LNCaP clone FGC (cell line): ENCODE measurements around the gene RPL18A.
A peak's percentile ranks its signal among the peaks of the same experiment; 100 is the strongest.

Experiments
- DNase-seq: peaks from one replicate; pipeline ENCODE4 v3.0.0-alpha.2; 2011; ENCODE audit warnings: low read depth
- H3K4me3 ChIP-seq: 2 replicates; pipeline ENCODE4 v1.5.1; 2011; ENCODE audit warnings: mild to moderate bottlenecking, low read depth, low read length, control low read depth
- TF ChIP-seq, protein P1 (sequence below): IDR thresholded peaks from 2 replicates; pipeline ENCODE4 v1.5.1; 2012; ENCODE audit warnings: mild to moderate bottlenecking; ENCODE audit not compliant: control insufficient read depth, insufficient read depth; ENCODE audit errors: extremely low read depth

Gene RPL18A

DNA sequence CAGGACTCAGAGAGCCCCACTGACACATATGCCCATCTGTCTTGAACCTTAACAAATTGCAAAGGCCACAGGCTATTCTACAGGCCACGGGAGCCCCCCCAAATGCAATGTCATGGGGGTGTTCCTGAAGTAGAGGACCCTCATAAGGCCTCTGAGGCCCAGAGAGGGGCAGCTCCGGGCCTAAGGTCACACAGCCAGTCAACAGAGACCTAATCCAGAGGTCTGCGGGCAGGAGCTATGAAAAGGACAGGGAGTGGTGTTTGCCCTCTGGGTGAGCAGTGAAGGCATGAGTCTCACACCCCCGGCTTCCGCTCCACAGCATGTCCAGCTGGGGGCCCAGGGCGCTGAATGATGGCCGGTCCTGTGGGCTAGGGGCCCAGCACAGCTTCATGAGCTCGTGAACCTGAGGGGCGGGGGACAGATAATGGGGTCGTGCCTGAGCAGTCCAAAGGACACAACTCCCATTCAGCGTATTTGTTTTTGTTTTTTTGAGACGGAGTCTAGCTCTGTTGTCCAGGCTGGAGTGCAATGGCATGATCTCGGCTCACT, 33.1 kb upstream of the RPL18A start:
- TF ChIP-seq, protein P1, sequence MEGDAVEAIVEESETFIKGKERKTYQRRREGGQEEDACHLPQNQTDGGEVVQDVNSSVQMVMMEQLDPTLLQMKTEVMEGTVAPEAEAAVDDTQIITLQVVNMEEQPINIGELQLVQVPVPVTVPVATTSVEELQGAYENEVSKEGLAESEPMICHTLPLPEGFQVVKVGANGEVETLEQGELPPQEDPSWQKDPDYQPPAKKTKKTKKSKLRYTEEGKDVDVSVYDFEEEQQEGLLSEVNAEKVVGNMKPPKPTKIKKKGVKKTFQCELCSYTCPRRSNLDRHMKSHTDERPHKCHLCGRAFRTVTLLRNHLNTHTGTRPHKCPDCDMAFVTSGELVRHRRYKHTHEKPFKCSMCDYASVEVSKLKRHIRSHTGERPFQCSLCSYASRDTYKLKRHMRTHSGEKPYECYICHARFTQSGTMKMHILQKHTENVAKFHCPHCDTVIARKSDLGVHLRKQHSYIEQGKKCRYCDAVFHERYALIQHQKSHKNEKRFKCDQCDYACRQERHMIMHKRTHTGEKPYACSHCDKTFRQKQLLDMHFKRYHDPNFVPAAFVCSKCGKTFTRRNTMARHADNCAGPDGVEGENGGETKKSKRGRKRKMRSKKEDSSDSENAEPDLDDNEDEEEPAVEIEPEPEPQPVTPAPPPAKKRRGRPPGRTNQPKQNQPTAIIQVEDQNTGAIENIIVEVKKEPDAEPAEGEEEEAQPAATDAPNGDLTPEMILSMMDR: no peak
- H3K4me3 ChIP-seq: no peak overlapping the region
- DNase-seq: no peak

DNA sequence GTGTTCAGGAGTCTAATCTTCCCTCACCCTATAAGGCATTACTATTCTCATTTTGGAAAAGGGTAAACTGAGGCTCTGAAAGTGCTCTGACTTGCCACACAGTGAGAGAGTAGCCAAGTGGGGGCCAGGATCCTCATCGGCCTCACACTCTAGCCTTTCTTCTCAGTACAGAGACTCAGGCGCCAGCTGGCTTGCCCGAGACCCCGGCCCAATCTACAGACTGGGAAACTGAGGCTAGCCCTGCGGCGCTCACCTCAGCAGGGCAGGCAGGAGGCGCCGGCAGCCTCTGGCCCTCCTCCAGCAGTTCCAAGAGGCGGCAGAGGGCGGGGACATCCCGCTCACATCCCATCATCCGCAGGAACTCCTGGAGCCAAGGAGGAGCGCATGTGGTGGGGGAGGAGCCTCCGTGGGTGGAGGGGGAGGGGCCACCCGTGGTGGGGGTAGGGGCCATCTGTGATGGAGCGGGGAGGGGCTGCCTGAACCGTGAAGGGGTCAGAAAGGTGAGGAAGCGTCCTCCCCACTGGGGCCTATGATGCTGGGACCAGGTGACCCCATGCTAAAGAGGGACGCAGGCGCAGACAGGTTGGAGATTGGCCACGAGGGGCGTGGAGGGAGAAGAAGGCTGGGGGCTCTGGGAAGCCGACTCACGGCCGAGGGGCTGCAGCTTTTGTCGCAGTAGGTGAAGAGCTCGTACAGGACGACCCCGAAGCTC, 29.7 kb upstream of the RPL18A start:
- TF ChIP-seq, protein P1: no peak
- DNase-seq: no peak
- H3K4me3 ChIP-seq: peak overlapping the region; percentile 38

DNA sequence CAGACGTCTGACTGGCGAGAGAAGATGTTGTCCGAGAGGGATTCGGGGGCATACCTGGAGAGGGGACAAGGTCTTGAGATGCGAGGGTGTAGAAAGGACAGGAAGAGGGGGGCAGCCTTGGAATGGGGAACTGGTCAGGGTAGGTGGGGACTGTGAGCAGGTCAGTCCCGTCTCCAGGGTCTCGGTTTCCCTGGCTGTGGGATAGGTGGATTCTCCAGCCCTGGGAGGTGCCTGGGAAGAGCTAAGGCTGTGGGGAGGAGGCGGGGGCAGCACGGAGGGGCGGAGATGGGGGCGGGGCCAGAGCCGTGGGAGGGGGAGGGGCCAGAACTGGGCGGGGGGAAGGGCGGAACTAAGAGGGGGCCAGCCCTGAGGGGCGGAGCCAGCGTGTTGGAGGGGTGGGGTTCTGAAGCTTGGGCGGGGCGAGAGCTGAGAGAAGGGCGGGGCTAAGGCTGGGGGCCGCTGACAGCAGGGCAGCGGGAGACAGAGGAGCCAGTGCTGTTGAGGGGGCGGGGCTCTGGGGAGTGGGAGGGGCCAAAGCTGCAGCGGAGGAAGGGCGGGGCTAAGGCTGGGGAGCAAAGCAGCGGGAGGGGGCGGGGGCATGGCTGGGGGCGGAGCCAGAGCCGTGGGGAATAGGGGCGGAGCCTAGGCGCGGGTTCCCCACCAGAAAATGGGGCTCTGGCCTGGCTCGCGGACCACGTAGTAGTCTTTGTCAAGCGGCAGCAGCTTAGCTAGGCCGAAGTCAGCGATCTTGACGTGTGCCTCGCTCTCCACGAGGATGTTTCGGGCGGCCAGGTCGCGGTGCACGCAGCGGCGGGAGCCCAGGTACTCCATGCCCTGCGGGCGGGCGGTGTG, 28.9 kb upstream of the RPL18A start:
- DNase-seq: no peak

DNA sequence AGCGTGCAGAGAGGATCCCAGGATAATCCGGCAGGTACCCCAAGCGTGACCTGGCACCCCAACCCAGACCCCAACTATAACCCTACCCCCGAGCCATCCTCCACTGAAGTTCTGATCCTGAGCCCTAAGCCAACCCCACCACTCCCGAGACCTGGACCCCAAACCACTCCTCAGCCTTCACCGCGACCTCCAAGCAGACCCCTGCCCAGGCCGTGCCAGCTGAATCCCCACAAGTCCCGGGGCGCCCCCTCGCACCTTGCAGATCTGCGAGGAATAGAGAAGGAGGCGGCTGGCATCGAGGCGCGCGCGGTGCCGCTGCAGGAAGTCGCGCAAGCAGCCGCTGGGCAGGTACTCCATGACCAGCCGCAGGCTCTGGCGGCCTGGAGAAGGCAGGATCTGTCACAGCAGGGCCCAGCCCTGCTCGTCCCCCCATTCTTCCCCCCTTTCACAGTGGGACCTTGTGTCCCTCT, 28.3 kb upstream of the RPL18A start:
- TF ChIP-seq, protein P1: no peak
- H3K4me3 ChIP-seq: no peak overlapping the region
- DNase-seq: no peak

More for the DNA sequence above, 28.9 kb upstream of the RPL18A start:
- TF ChIP-seq, protein P1: no peak
- peak overlapping the region; percentile 38 for H3K4me3 ChIP-seq

- DNase-seq: no peak
- TF ChIP-seq, protein P1: no peak
- no peak overlapping the region for H3K4me3 ChIP-seq
These were observed 27.1 kb upstream of the RPL18A start for GRCh38 chr19:17832443-17833208.

DNA sequence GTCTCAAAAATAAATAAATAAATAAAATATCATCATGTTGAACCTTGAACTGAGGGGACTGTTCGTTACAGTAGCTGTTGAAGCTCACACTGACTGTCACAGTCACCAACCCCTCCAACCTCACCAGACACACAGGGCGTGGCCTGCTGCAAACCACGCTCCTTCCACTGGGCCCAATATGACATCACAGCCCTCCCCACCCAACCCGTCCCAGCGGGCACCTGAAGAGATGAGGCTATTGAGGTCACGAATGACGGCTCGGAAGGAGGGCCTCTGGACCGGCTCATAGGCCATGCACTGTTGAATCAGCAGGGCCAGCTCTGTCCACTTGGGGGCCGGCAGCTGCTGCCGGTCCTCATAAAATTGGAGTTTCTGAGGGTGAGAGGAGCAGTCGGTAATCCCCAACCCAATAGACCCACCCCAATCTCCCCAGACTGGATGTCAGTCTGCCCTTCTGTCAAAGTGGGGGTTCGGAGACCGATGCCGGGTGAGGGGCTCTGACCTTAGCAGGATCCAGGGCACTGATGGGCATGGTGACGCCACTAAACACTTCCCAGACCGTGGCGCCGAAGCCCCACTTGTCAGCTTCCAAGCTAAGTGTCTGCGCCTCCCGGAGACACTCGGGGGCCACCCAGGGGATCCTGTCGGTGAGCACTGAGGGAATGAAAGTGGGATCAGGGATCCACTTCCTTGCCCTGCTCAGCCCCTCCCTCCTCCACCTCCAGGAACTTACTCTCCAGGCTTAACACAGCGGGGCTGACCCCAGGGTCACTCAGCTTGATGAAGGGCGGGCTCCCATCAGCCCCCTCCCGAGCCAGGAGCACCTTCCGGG, 25.1 kb upstream of the RPL18A start:
- TF ChIP-seq, protein P1: no peak
- DNase-seq: no peak
- H3K4me3 ChIP-seq: no peak overlapping the region
